ENCODE data around the gene VSTM4. TPM values are rescaled to one million over a fixed set of nuclear protein-coding genes. Genes with fewer than 3 reads are reported as not detected.

Gene VSTM4
- total and polyA plus RNA-seq, 2 experiments from 2014 or later: 0.21 to 0.66 TPM

GRCh38 chr10:49116509-49117375, 1.4 kb upstream of the VSTM4 start:
- 0 out of 2 replicates have a peak, but pooled peaks cover 2% of the 10 kb centered on the region for H3K9me2 ChIP-seq (ENCODE audit: insufficient read depth)
- no peak for ATAC-seq
- no peaks in the 10 kb centered on the region for H3K36me3 Mint-ChIP-seq (ENCODE audit: low read depth)
- no peak for DNase-seq (ENCODE audit: low spot score)
- H3K4me1 ChIP-seq (ENCODE audit: insufficient read depth): no peaks in the 10 kb centered on the region
- H3F3A ChIP-seq (replicated peaks; ENCODE audit: low read depth): no peaks in the 10 kb centered on the region
- H3K4me3 Mint-ChIP-seq: peak overlapping the region; percentile 61; the same call in 2 of the 3 replicates
- H3K4me3 ChIP-seq: no peak overlapping the region
- peaks cover 11% of the 10 kb centered on the region for H3K27me3 ChIP-seq (ENCODE audit: insufficient read depth)
- no peak overlapping the region for H3K27ac Mint-ChIP-seq
- TF ChIP-seq NANOG (IDR thresholded peaks at IDR 0.05; ENCODE audit: borderline replicate concordance) (no peak), EZH2phosphoT487 (IDR thresholded peaks at IDR 0.05; ENCODE audit: unreplicated experiment) (no peak), POLR2AphosphoS5 (IDR thresholded peaks at IDR 0.05; ENCODE audit: low read depth) (no peak), CREB1 (CRISPR knock-in tag; IDR thresholded peaks at IDR 0.05; ENCODE audit: low read depth) (no peak), STAT1 (IDR thresholded peaks at IDR 0.05; ENCODE audit: unreplicated experiment) (no peak), ETS1 (IDR thresholded peaks at IDR 0.05) (no peak), ZNF114 (CRISPR knock-in tag; IDR thresholded peaks at IDR 0.05) (no peak), ZNF331 (CRISPR knock-in tag; IDR thresholded peaks at IDR 0.05; ENCODE audit: low read depth) (no peak), REST (IDR thresholded peaks at IDR 0.05; ENCODE audit: unreplicated experiment) (no peak), JUNB (IDR thresholded peaks at IDR 0.05; ENCODE audit: unreplicated experiment) (no peak), EZH2 (IDR thresholded peaks at IDR 0.05; ENCODE audit: low read depth, unreplicated experiment) (no peak)
- TF ChIP-seq, protein P1, sequence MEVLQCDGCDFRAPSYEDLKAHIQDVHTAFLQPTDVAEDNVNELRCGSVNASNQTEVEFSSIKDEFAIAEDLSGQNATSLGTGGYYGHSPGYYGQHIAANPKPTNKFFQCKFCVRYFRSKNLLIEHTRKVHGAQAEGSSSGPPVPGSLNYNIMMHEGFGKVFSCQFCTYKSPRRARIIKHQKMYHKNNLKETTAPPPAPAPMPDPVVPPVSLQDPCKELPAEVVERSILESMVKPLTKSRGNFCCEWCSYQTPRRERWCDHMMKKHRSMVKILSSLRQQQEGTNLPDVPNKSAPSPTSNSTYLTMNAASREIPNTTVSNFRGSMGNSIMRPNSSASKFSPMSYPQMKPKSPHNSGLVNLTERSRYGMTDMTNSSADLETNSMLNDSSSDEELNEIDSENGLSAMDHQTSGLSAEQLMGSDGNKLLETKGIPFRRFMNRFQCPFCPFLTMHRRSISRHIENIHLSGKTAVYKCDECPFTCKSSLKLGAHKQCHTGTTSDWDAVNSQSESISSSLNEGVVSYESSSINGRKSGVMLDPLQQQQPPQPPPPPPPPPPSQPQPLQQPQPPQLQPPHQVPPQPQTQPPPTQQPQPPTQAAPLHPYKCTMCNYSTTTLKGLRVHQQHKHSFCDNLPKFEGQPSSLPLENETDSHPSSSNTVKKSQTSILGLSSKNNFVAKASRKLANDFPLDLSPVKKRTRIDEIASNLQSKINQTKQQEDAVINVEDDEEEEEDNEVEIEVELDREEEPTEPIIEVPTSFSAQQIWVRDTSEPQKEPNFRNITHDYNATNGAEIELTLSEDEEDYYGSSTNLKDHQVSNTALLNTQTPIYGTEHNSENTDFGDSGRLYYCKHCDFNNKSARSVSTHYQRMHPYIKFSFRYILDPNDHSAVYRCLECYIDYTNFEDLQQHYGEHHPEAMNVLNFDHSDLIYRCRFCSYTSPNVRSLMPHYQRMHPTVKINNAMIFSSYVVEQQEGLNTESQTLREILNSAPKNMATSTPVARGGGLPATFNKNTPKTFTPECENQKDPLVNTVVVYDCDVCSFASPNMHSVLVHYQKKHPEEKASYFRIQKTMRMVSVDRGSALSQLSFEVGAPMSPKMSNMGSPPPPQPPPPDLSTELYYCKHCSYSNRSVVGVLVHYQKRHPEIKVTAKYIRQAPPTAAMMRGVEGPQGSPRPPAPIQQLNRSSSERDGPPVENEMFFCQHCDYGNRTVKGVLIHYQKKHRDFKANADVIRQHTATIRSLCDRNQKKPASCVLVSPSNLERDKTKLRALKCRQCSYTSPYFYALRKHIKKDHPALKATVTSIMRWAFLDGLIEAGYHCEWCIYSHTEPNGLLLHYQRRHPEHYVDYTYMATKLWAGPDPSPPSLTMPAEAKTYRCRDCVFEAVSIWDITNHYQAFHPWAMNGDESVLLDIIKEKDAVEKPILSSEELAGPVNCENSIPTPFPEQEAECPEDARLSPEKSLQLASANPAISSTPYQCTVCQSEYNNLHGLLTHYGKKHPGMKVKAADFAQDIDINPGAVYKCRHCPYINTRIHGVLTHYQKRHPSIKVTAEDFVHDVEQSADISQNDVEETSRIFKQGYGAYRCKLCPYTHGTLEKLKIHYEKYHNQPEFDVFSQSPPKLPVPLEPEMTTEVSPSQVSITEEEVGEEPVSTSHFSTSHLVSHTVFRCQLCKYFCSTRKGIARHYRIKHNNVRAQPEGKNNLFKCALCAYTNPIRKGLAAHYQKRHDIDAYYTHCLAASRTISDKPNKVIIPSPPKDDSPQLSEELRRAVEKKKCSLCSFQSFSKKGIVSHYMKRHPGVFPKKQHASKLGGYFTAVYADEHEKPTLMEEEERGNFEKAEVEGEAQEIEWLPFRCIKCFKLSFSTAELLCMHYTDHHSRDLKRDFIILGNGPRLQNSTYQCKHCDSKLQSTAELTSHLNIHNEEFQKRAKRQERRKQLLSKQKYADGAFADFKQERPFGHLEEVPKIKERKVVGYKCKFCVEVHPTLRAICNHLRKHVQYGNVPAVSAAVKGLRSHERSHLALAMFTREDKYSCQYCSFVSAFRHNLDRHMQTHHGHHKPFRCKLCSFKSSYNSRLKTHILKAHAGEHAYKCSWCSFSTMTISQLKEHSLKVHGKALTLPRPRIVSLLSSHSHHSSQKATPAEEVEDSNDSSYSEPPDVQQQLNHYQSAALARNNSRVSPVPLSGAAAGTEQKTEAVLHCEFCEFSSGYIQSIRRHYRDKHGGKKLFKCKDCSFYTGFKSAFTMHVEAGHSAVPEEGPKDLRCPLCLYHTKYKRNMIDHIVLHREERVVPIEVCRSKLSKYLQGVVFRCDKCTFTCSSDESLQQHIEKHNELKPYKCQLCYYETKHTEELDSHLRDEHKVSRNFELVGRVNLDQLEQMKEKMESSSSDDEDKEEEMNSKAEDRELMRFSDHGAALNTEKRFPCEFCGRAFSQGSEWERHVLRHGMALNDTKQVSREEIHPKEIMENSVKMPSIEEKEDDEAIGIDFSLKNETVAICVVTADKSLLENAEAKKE (CRISPR knock-in tag; IDR thresholded peaks at IDR 0.05): no peak
- TF ChIP-seq, protein P2, sequence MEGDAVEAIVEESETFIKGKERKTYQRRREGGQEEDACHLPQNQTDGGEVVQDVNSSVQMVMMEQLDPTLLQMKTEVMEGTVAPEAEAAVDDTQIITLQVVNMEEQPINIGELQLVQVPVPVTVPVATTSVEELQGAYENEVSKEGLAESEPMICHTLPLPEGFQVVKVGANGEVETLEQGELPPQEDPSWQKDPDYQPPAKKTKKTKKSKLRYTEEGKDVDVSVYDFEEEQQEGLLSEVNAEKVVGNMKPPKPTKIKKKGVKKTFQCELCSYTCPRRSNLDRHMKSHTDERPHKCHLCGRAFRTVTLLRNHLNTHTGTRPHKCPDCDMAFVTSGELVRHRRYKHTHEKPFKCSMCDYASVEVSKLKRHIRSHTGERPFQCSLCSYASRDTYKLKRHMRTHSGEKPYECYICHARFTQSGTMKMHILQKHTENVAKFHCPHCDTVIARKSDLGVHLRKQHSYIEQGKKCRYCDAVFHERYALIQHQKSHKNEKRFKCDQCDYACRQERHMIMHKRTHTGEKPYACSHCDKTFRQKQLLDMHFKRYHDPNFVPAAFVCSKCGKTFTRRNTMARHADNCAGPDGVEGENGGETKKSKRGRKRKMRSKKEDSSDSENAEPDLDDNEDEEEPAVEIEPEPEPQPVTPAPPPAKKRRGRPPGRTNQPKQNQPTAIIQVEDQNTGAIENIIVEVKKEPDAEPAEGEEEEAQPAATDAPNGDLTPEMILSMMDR (conservative IDR thresholded peaks at IDR 0.05; ENCODE audit: low read depth in 2 of 2): no peak
- peaks cover 10% of the 10 kb centered on the region for H3K27me3 Mint-ChIP-seq (ENCODE audit: insufficient read depth, low read depth, poor library complexity)
- no peak overlapping the region for H2AFZ ChIP-seq
- no peaks in the 10 kb centered on the region for H4K20me1 ChIP-seq (replicated peaks; ENCODE audit: insufficient read depth)
- H3K9me3 Mint-ChIP-seq: no peaks in the 10 kb centered on the region
- no peak overlapping the region for H3K27ac ChIP-seq (ENCODE audit: low read depth)
- H3K4me1 Mint-ChIP-seq: peaks cover 2% of the 10 kb centered on the region; the same call in 1 of the 3 replicates
- H3K79me2 ChIP-seq (replicated peaks; ENCODE audit: insufficient read depth): no peaks in the 10 kb centered on the region
- H3K36me3 ChIP-seq (ENCODE audit: insufficient read depth): no peaks in the 10 kb centered on the region
- H3K4me2 ChIP-seq: no peak overlapping the region

All from GM23338 (cell line).